ENCODE results near the gene ZNF506. TPM values are rescaled to one million over a fixed set of nuclear protein-coding genes. Genes with fewer than 3 reads are reported as not detected.
"Not testable (repeated sequence)": the region's sequence is repeated elsewhere in the genome, so short reads cannot be mapped to it uniquely, and the experiment has no call there.

ZNF506 gene
- total RNA-seq, 1 donor from 2014 or later: 17.0 TPM

- not testable (repeated sequence) for DNase-seq (ENCODE audit: extremely low read depth, low read depth, low spot score)
Observed at GRCh38 chr19:19781791-19782190, 39.8 kb downstream of the ZNF506 start.

- no peak for DNase-seq (ENCODE audit: extremely low read depth, low read depth, low spot score)
Observed at GRCh38 chr19:19778666-19779065, 42.9 kb downstream of the ZNF506 start.

- no peak for DNase-seq (ENCODE audit: extremely low read depth, low read depth, low spot score)
Observed at GRCh38 chr19:19777692-19778091, 43.9 kb downstream of the ZNF506 start.

- peak; percentile 85 for DNase-seq (ENCODE audit: extremely low read depth, low read depth, low spot score)
Observed at GRCh38 chr19:19776206-19777008, 45.1 kb downstream of the ZNF506 start.

GRCh38 chr19:19775891-19776205 is 45.7 kb downstream of the ZNF506 start:
- no peak for DNase-seq (ENCODE audit: extremely low read depth, low read depth, low spot score)

- DNase-seq (ENCODE audit: extremely low read depth, low read depth, low spot score): no peak
Observed at GRCh38 chr19:19774354-19775033, 47.1 kb downstream of the ZNF506 start.

- not testable (repeated sequence) for DNase-seq (ENCODE audit: extremely low read depth, low read depth, low spot score)
Observed at GRCh38 chr19:19771963-19772362, 49.6 kb downstream of the ZNF506 start.

GRCh38 chr19:19769971-19770370 is 51.6 kb downstream of the ZNF506 start:
- not testable (repeated sequence) for DNase-seq (ENCODE audit: extremely low read depth, low read depth, low spot score)

- no peak for DNase-seq (ENCODE audit: extremely low read depth, low read depth, low spot score)
Observed at GRCh38 chr19:19758164-19758563, 63.4 kb downstream of the ZNF506 start.

GRCh38 chr19:19752760-19753403 is 68.7 kb downstream of the ZNF506 start:
- no peak for DNase-seq (ENCODE audit: extremely low read depth, low read depth, low spot score)

GRCh38 chr19:19751846-19752245 is 69.7 kb downstream of the ZNF506 start:
- DNase-seq (ENCODE audit: extremely low read depth, low read depth, low spot score): no peak

- no peak for DNase-seq (ENCODE audit: extremely low read depth, low read depth, low spot score)
Observed at GRCh38 chr19:19750842-19751790, 70.4 kb downstream of the ZNF506 start.

GRCh38 chr19:19749908-19750841 is 71.4 kb downstream of the ZNF506 start:
- DNase-seq (ENCODE audit: extremely low read depth, low read depth, low spot score): no peak

GRCh38 chr19:19749117-19749907 is 72.2 kb downstream of the ZNF506 start:
- no peak for DNase-seq (ENCODE audit: extremely low read depth, low read depth, low spot score)

GRCh38 chr19:19748249-19748938 is 73.2 kb downstream of the ZNF506 start:
- DNase-seq (ENCODE audit: extremely low read depth, low read depth, low spot score): no peak

GRCh38 chr19:19747357-19748220 is 74.0 kb downstream of the ZNF506 start:
- DNase-seq (ENCODE audit: extremely low read depth, low read depth, low spot score): no peak
